Measurements from ENCODE around the gene NKX2-1. TPM values are rescaled to one million over a fixed set of nuclear protein-coding genes. Genes with fewer than 3 reads are reported as not detected.

Gene NKX2-1
- total and polyA plus RNA-seq, 2 experiments from 2014 or later, result not detected

DNA sequence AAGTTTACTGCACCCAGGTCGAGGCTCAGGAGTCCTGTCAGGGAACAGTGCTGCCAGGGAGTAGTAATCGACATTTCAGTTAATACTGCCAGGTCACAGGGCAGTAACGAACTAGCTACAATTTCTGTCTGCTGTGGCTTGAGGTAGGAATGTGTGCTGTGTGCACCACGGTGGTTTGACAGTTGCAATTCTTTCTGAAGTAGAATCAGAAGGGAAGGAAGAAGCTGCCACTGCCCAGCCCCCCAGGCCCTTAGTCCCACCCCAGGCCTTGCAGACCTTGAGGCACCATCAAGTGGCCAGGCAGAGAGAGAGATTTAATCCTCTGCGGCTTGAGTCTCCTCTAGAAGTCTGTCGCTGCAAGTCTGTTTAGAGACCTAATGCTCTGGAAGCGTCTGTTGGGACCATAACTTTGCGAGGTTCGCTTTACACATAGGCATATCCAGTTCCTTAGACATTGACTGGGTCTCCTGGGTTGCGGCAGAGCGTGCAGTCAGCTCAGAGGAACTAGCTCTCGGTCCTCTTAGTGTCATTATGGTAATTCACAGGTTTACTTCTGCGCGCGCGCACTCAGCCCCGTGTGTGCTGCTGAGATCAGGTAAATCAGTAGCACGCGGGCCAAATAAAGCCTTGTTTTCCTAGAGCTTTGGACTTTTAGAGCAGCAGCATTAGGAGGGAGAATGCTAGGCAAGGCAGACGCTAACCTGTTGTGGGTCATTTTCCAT is 9.8 kb downstream of the NKX2-1 start:
- no peak overlapping the region for H2AFZ ChIP-seq
- no peak overlapping the region for H3K4me2 ChIP-seq (ENCODE audit: unreplicated experiment)
- H3F3A ChIP-seq (ENCODE audit: insufficient read depth), result no peaks in the 10 kb centered on the region
- H3K9ac ChIP-seq, result no peak overlapping the region
- TF ChIP-seq EZH2 (IDR thresholded peaks at IDR 0.05; ENCODE audit: insufficient read depth, poor library complexity, severe bottlenecking) (no peak), EZH2phosphoT487 (IDR thresholded peaks at IDR 0.05; ENCODE audit: insufficient read depth, low read depth) (no peak)
- DNase-seq, result no peak
- no peaks in the 10 kb centered on the region for H3K9me2 ChIP-seq (ENCODE audit: insufficient read depth)
- H3K9me3 ChIP-seq (ENCODE audit: low read depth), result no peaks in the 10 kb centered on the region
- no peak overlapping the region for H3K4me3 ChIP-seq
- WGBS, 2 experiments (ENCODE audit: low coverage in 1 of 2, low lambda C conversion rate in 2 of 2, missing lambda C conversion rate in 2 of 2), result 12% methylated on average over 20 of the region's 20 CpGs
- no peaks in the 10 kb centered on the region for H4K20me1 ChIP-seq (ENCODE audit: insufficient read depth)
- peaks cover 92% of the 10 kb centered on the region for H3K27me3 ChIP-seq (replicated peaks; ENCODE audit: insufficient read depth)
- no peak overlapping the region for H3K27ac ChIP-seq
- no peaks in the 10 kb centered on the region for H3K36me3 ChIP-seq (ENCODE audit: low read depth)
- no peaks in the 10 kb centered on the region for H3K4me1 ChIP-seq (ENCODE audit: insufficient read depth)
- in situ Hi-C loops (cut with MboI), result no loop called here
- H3K79me2 ChIP-seq (ENCODE audit: insufficient read depth), result no peaks in the 10 kb centered on the region

DNA sequence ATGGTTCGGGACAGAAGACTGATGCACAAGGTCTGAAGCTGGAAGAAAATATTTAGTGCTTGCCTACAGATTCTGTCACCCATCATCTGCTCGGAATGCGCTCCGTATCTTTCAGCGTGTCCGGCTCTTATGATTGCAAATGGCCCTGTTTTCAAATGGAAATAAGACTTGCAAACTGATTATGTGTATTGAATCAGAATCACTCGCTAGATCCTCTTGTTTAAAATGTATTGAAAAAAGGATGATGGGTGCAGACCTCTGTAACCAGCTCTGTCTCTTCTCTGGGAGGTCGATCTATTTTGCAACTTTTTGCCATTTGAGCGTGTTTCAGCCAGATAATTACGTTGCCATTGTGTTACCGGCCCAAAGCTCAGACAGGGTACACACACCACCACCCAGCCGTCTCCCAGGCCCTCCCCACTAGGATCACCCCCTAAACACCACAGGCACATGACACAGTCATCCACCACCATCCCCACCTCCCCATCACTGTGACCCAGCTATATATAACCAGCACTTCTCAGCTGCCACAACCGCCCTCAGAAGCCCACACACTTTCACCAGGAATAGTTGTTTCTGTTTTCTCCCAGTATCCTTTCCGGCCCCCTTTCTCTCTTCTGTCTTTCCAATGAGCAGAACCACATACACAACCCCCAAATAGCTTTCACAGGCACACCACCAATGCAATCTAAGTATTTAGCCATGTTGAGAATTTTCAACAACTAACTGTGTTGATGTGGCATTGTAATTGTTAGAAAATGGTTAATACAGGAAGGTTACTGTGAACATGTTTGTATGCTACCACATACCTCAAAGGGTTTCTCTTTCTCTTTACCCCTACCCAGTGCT is 10.7 kb downstream of the NKX2-1 start:
- in situ Hi-C loops (cut with MboI), result no loop called here
- no peak overlapping the region for H3K4me3 ChIP-seq
- no peaks in the 10 kb centered on the region for H3K9me3 ChIP-seq (ENCODE audit: low read depth)
- H2AFZ ChIP-seq, result no peak overlapping the region
- H3K27ac ChIP-seq, result no peak overlapping the region
- no peaks in the 10 kb centered on the region for H3K9me2 ChIP-seq (ENCODE audit: insufficient read depth)
- no peak overlapping the region for H3K4me2 ChIP-seq (ENCODE audit: unreplicated experiment)
- H3K9ac ChIP-seq, result no peak overlapping the region
- H3K79me2 ChIP-seq (ENCODE audit: insufficient read depth), result no peaks in the 10 kb centered on the region
- TF ChIP-seq EZH2phosphoT487 (IDR thresholded peaks at IDR 0.05; ENCODE audit: insufficient read depth, low read depth), result 0 out of 2 replicates have a peak, but pooled peaks have one; percentile 39
- TF ChIP-seq EZH2 (IDR thresholded peaks at IDR 0.05; ENCODE audit: insufficient read depth, poor library complexity, severe bottlenecking), result no peak
- DNase-seq, result no peak
- H3K27me3 ChIP-seq (replicated peaks; ENCODE audit: insufficient read depth), result peaks cover 92% of the 10 kb centered on the region
- H4K20me1 ChIP-seq (ENCODE audit: insufficient read depth), result no peaks in the 10 kb centered on the region
- no peaks in the 10 kb centered on the region for H3F3A ChIP-seq (ENCODE audit: insufficient read depth)
- H3K36me3 ChIP-seq (ENCODE audit: low read depth), result no peaks in the 10 kb centered on the region
- H3K4me1 ChIP-seq (ENCODE audit: insufficient read depth), result no peaks in the 10 kb centered on the region
- 10 to 12% methylated on average over 14 of the region's 14 CpGs for WGBS, 2 experiments (ENCODE audit: low coverage in 1 of 2, low lambda C conversion rate in 2 of 2, missing lambda C conversion rate in 2 of 2)

DNA sequence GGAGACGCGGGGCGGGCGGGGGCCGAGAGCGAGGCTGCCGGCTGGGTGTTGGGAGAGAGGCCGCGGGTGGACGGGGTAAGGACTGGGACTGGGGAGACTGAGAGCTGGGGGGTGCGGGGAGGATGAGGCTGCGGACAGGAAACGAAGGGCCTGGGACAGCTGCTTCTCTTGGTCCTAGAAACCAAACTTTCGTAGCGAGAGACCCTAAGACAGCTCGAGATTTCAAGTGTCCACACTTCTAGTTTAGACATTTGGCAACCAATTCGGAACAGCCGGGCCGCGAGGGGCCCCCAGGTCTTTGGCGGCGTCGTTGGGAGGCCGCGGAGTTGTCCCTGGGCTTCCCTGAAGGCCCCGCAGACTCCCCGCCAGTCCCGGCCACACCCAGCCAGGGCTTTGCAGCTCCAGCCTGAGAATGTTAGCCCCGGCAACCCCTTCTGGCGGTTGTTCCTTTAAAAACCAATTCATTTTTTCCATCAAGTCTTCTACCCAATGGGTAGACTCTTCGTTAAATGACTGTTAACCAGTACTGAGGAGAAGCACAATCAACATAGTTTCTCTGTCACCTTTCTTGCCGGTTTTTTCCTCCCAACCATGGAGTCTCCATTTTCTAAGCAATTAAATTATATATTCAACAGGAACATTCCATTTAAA is 11.5 kb downstream of the NKX2-1 start:
- no peak overlapping the region for H3K4me2 ChIP-seq (ENCODE audit: unreplicated experiment)
- in situ Hi-C loops (cut with MboI), result no loop called here
- no peak for DNase-seq
- no peaks in the 10 kb centered on the region for H4K20me1 ChIP-seq (ENCODE audit: insufficient read depth)
- whole genome bisulfite sequencing, 2 experiments (ENCODE audit: low coverage in 1 of 2, low lambda C conversion rate in 2 of 2, missing lambda C conversion rate in 2 of 2), result 8 to 9% methylated on average over 20 to 27 of the region's 32 CpGs
- H3K4me3 ChIP-seq, result no peak overlapping the region
- H3K36me3 ChIP-seq (ENCODE audit: low read depth), result no peaks in the 10 kb centered on the region
- no peaks in the 10 kb centered on the region for H3K9me3 ChIP-seq (ENCODE audit: low read depth)
- H3K4me1 ChIP-seq (ENCODE audit: insufficient read depth), result no peaks in the 10 kb centered on the region
- H2AFZ ChIP-seq, result no peak overlapping the region
- H3K9me2 ChIP-seq (ENCODE audit: insufficient read depth), result no peaks in the 10 kb centered on the region
- no peak overlapping the region for H3K27ac ChIP-seq
- no peaks in the 10 kb centered on the region for H3K79me2 ChIP-seq (ENCODE audit: insufficient read depth)
- H3F3A ChIP-seq (ENCODE audit: insufficient read depth), result no peaks in the 10 kb centered on the region
- H3K27me3 ChIP-seq (replicated peaks; ENCODE audit: insufficient read depth), result peaks cover 90% of the 10 kb centered on the region
- H3K9ac ChIP-seq, result no peak overlapping the region
- peak; percentile 86 for TF ChIP-seq EZH2 (IDR thresholded peaks at IDR 0.05; ENCODE audit: insufficient read depth, poor library complexity, severe bottlenecking)
- no peak for TF ChIP-seq EZH2phosphoT487 (IDR thresholded peaks at IDR 0.05; ENCODE audit: insufficient read depth, low read depth)

DNA sequence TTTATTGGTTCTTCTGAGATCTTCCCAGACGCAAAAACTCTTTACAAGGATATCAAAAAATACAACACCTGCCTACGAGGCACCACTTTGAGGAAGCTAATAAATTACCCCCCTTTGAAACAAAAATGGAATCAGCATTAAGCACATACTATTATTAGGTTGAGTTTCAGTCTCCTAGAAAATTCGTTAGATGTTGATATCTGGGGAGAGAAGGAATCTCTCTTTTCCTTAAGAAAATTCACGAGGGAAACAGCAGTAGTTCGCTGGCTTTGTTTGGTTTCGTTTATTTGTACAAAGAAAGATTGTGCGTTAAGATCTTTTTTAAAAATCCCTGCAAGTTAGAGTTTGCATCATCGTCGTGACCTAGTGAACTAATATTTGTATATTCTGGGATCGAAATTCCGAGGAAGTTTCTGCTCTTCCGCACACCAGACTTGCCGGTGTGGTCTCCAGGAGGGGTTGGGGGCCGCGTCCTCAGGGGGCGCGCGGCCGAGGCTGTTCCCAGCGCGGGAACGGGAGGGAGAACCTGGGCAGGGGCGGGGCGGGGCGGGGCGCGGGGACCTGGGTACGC is 12.1 kb downstream of the NKX2-1 start:
- Histone ChIP-seq H3F3A (ENCODE audit: insufficient read depth) (no peaks in the 10 kb centered on the region), H3K4me2 (ENCODE audit: unreplicated experiment) (no peak overlapping the region), H3K9ac (no peak overlapping the region), H3K4me1 (ENCODE audit: insufficient read depth) (no peaks in the 10 kb centered on the region), H2AFZ (no peak overlapping the region), H3K9me3 (ENCODE audit: low read depth) (no peaks in the 10 kb centered on the region), H3K27ac (no peak overlapping the region), H3K79me2 (ENCODE audit: insufficient read depth) (no peaks in the 10 kb centered on the region), H4K20me1 (ENCODE audit: insufficient read depth) (no peaks in the 10 kb centered on the region), H3K36me3 (ENCODE audit: low read depth) (no peaks in the 10 kb centered on the region), H3K9me2 (ENCODE audit: insufficient read depth) (no peaks in the 10 kb centered on the region), H3K4me3 (no peak overlapping the region), H3K27me3 (replicated peaks; ENCODE audit: insufficient read depth) (peaks cover 90% of the 10 kb centered on the region)
- 11 to 15% methylated on average over 14 to 28 of the region's 28 CpGs for WGBS, 2 experiments (ENCODE audit: low coverage in 1 of 2, low lambda C conversion rate in 2 of 2, missing lambda C conversion rate in 2 of 2)
- in situ Hi-C loops (cut with MboI), result no loop called here
- no peak for DNase-seq
- TF ChIP-seq EZH2phosphoT487 (IDR thresholded peaks at IDR 0.05; ENCODE audit: insufficient read depth, low read depth), result no peak
- no peak for TF ChIP-seq EZH2 (IDR thresholded peaks at IDR 0.05; ENCODE audit: insufficient read depth, poor library complexity, severe bottlenecking)
